BE2C (cell line): ENCODE results near the gene DCAF5.

Source experiments
- DNase-seq: peaks from one replicate; pipeline ENCODE4 v3.0.0-alpha.2; 2020
- H3K27me3 ChIP-seq: fragments of 250-450 bp; sonication (Bioruptor Pico); 2 replicates; pipeline ENCODE4 v1.5.1; 2020; ENCODE audit warnings: mild to moderate bottlenecking
- H3K36me3 ChIP-seq: fragments of 250-450 bp; sonication (Bioruptor Pico); 2 replicates; pipeline ENCODE4 v1.5.1; 2020; ENCODE audit warnings: mild to moderate bottlenecking
- H3K4me1 ChIP-seq: fragments of 250-450 bp; sonication (Bioruptor Pico); 2 replicates; pipeline ENCODE4 v1.5.1; 2020
- H3K4me3 ChIP-seq: 2 replicates; pipeline ENCODE4 v1.5.1; 2011; ENCODE audit warnings: low read depth, low read length
- H3K9me3 ChIP-seq: fragments of 250-450 bp; sonication (Bioruptor Pico); 2 replicates; pipeline ENCODE4 v1.5.1; 2020
- TF ChIP-seq, protein P1 (sequence below): IDR thresholded peaks from 2 replicates; pipeline ENCODE4 v1.5.1; 2012; ENCODE audit warnings: mild to moderate bottlenecking, low read depth, low read length

The DCAF5 gene

GRCh38 chr14:69108358-69108757 is 44.6 kb downstream of the DCAF5 start:
- no peaks in the 10 kb centered on the region for H3K9me3 ChIP-seq
- peaks cover 4% of the 10 kb centered on the region; the same call in 1 of the 2 replicates for H3K36me3 ChIP-seq
- H3K27me3 ChIP-seq: no peaks in the 10 kb centered on the region
- TF ChIP-seq, protein P1, sequence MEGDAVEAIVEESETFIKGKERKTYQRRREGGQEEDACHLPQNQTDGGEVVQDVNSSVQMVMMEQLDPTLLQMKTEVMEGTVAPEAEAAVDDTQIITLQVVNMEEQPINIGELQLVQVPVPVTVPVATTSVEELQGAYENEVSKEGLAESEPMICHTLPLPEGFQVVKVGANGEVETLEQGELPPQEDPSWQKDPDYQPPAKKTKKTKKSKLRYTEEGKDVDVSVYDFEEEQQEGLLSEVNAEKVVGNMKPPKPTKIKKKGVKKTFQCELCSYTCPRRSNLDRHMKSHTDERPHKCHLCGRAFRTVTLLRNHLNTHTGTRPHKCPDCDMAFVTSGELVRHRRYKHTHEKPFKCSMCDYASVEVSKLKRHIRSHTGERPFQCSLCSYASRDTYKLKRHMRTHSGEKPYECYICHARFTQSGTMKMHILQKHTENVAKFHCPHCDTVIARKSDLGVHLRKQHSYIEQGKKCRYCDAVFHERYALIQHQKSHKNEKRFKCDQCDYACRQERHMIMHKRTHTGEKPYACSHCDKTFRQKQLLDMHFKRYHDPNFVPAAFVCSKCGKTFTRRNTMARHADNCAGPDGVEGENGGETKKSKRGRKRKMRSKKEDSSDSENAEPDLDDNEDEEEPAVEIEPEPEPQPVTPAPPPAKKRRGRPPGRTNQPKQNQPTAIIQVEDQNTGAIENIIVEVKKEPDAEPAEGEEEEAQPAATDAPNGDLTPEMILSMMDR: no peak
- H3K4me1 ChIP-seq: no peaks in the 10 kb centered on the region
- H3K4me3 ChIP-seq: no peak overlapping the region
- no peak for DNase-seq

DNA sequence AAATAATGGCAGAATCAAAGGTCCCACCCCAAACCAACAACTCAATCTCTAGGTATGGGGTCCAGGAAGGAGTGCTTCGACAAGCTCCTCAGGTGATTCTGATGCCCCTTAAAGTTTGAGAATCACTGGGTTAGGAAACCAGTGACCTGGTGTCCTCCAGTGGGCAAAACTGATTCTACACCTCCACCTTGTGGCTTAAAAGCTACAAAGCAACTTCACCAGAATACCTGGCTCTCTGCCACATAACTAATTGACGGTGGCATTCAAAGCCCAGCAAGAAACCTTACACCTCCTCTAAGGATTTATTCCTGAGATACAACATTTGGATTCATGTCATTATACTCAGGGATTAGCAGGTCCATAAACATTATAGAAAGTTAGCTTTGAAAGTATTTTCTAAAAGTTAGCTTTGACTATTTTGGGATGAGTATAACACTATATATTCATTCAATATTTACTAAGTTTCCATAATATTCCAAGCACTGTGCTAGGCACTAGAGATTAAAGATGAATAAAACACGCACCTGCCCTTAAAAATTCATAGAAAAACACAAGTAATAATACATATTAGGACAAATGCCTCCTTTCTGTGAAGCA is 45.4 kb downstream of the DCAF5 start:
- TF ChIP-seq, protein P1: peak; percentile 86

DNA sequence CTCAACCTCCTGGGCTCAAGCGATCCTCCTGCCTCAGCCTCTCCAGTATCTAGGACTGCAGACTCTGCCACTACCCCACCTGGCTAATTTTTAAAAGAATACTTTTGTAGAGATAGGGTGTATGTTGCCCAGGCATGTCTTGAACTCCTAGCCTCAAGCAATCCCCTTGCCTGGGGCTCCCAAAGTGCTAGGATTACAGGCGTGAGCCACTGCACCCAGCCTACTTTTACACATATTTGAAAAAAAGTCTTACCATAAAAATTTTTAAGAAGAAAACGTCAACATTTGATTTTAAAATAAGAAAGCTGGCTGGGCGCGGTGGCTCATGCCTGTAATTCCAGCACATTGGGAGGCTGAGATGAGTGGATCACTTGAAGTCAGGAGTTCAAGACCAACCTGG is 46.5 kb downstream of the DCAF5 start:
- H3K4me3 ChIP-seq: no peak overlapping the region
- H3K36me3 ChIP-seq: peaks cover 4% of the 10 kb centered on the region; the same call in 1 of the 2 replicates
- H3K4me1 ChIP-seq: no peaks in the 10 kb centered on the region
- no peaks in the 10 kb centered on the region for H3K9me3 ChIP-seq
- no peak for DNase-seq
- TF ChIP-seq, protein P1: no peak
- H3K27me3 ChIP-seq: no peaks in the 10 kb centered on the region

More for the DNA sequence above, 45.4 kb downstream of the DCAF5 start:
- peak; percentile 61 for DNase-seq
- H3K4me1 ChIP-seq: no peaks in the 10 kb centered on the region
- H3K36me3 ChIP-seq: peaks cover 4% of the 10 kb centered on the region; the same call in 1 of the 2 replicates
- no peaks in the 10 kb centered on the region for H3K27me3 ChIP-seq
- H3K4me3 ChIP-seq: no peak overlapping the region
- no peaks in the 10 kb centered on the region for H3K9me3 ChIP-seq

GRCh38 chr14:69105326-69105725 is 47.6 kb downstream of the DCAF5 start:
- Histone ChIP-seq H3K9me3 (no peaks in the 10 kb centered on the region), H3K27me3 (no peaks in the 10 kb centered on the region), H3K36me3 (peaks cover 4% of the 10 kb centered on the region; the same call in 1 of the 2 replicates), H3K4me1 (no peaks in the 10 kb centered on the region), H3K4me3 (no peak overlapping the region)
- TF ChIP-seq, protein P1: no peak
- no peak for DNase-seq

- Histone ChIP-seq H3K4me3 (no peak overlapping the region), H3K4me1 (no peaks in the 10 kb centered on the region), H3K36me3 (peaks cover 4% of the 10 kb centered on the region; the same call in 1 of the 2 replicates), H3K9me3 (no peaks in the 10 kb centered on the region), H3K27me3 (no peaks in the 10 kb centered on the region)
- DNase-seq: no peak
- TF ChIP-seq, protein P1: peak; percentile 81
Observed at GRCh38 chr14:69101331-69101826, 51.5 kb downstream of the DCAF5 start.

DNA sequence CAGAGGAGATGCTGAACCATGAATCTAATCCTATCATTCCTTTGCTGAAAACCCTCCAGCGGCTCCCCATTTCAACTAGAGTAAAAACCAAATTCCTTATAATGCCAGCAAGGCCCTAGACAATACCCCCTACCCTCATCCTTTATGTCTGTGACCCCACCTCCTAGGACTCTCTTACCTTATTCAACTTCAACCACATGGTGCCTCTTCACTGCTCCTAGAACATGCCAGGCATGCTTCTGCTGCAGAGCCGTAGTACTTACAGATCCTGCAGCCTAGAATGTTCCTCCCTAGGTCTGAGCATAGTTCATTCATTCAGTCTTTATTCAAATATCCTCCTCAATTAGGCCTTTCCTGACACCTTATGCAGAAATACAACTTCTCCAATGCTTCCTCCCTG is 54.9 kb downstream of the DCAF5 start:
- Histone ChIP-seq H3K27me3 (no peaks in the 10 kb centered on the region), H3K9me3 (no peaks in the 10 kb centered on the region), H3K4me3 (no peak overlapping the region), H3K4me1 (no peaks in the 10 kb centered on the region; the same call in none of the 2 replicates), H3K36me3 (no peaks in the 10 kb centered on the region)
- DNase-seq: no peak
- TF ChIP-seq, protein P1: no peak
